ENCODE results near the gene LAMA2.

LAMA2 gene

GRCh38 chr6:129492260-129492659, 609.3 kb downstream of the LAMA2 start:
- no peak for DNase-seq (ENCODE audit: low read depth)

GRCh38 chr6:129493354-129493902, 610.5 kb downstream of the LAMA2 start:
- no peak for DNase-seq (ENCODE audit: low read depth)

GRCh38 chr6:129494099-129494498, 611.2 kb downstream of the LAMA2 start:
- DNase-seq (ENCODE audit: low read depth): no peak

GRCh38 chr6:129494586-129494985, 611.6 kb downstream of the LAMA2 start:
- no peak for DNase-seq (ENCODE audit: low read depth)

- no peak for DNase-seq (ENCODE audit: low read depth)
Measured at GRCh38 chr6:129495652-129496051, 612.7 kb downstream of the LAMA2 start.

- no peak for DNase-seq (ENCODE audit: low read depth)
Measured at GRCh38 chr6:129497481-129498441, 614.8 kb downstream of the LAMA2 start.

GRCh38 chr6:129498541-129498940, 615.6 kb downstream of the LAMA2 start:
- DNase-seq (ENCODE audit: low read depth): no peak

- DNase-seq (ENCODE audit: low read depth): no peak
Measured at GRCh38 chr6:129498950-129499842, 616.3 kb downstream of the LAMA2 start.

- DNase-seq (ENCODE audit: low read depth): no peak
Measured at GRCh38 chr6:129499843-129500219, 616.9 kb downstream of the LAMA2 start.

GRCh38 chr6:129500958-129501739, 618.2 kb downstream of the LAMA2 start:
- no peak for DNase-seq (ENCODE audit: low read depth)

GRCh38 chr6:129501740-129502660, 619.1 kb downstream of the LAMA2 start:
- no peak for DNase-seq (ENCODE audit: low read depth)

GRCh38 chr6:129504456-129504855, 621.5 kb downstream of the LAMA2 start:
- DNase-seq (ENCODE audit: low read depth): no peak

- DNase-seq (ENCODE audit: low read depth): no peak
Measured at GRCh38 chr6:129507059-129507807, 624.3 kb downstream of the LAMA2 start.

GRCh38 chr6:129507846-129508245, 624.9 kb downstream of the LAMA2 start:
- no peak for DNase-seq (ENCODE audit: low read depth)

- DNase-seq (ENCODE audit: low read depth): no peak
Measured at GRCh38 chr6:129508477-129509145, 625.7 kb downstream of the LAMA2 start.

- no peak for DNase-seq (ENCODE audit: low read depth)
Measured at GRCh38 chr6:129510950-129511349, 628.0 kb downstream of the LAMA2 start.

GRCh38 chr6:129513471-129513870, 630.5 kb downstream of the LAMA2 start:
- no peak for DNase-seq (ENCODE audit: low read depth)

GRCh38 chr6:129515004-129515403, 632.1 kb downstream of the LAMA2 start:
- no peak for DNase-seq (ENCODE audit: low read depth)

GRCh38 chr6:129516005-129516404, 633.1 kb downstream of the LAMA2 start:
- no peak for DNase-seq (ENCODE audit: low read depth)

All from activated gamma-delta T cell treated with anti-CD3 and anti-CD28 coated beads, Interleukin-2, amount 50 U/mL, for 16 hours (primary cell).